GM12878 (cell line): ENCODE results near the gene PIGQ. TPM values are rescaled to one million over a fixed set of nuclear protein-coding genes. Genes with fewer than 3 reads are reported as not detected.

ENCODE experiments used
- CHD4 ChIP-seq: fragments of 200-600 bp; sonication (generic); IDR thresholded peaks from 2 replicates; pipeline ENCODE4 v1.6.1; 2016; ENCODE audit warnings: mild to moderate bottlenecking
- CREM ChIP-seq: IDR thresholded peaks from 2 replicates; pipeline ENCODE4 v1.6.1; 2014; ENCODE audit warnings: antibody characterized with exemption, low read depth
- FOXM1 ChIP-seq: IDR thresholded peaks from 2 replicates; pipeline ENCODE4 v1.6.1; 2012; ENCODE audit warnings: low read depth, mild to moderate bottlenecking, inconsistent platforms, low read length, moderate library complexity
- MEF2A ChIP-seq: IDR thresholded peaks from 2 replicates; pipeline ENCODE4 v1.6.1; 2011; ENCODE audit warnings: low read depth, mild to moderate bottlenecking, low read length, moderate library complexity; ENCODE audit not compliant: insufficient read depth
- MTA3 ChIP-seq: IDR thresholded peaks from 2 replicates; pipeline ENCODE4 v1.6.1; 2012; ENCODE audit warnings: low read length, inconsistent platforms, borderline replicate concordance
- NR2C1 ChIP-seq: fragments of 450-650 bp; IDR thresholded peaks from 2 replicates; pipeline ENCODE4 v1.6.1; 2017; ENCODE audit warnings: antibody characterized with exemption, mild to moderate bottlenecking, moderate library complexity
- POLR2A ChIP-seq: IDR thresholded peaks from 2 replicates; pipeline ENCODE4 v1.6.1; 2011; ENCODE audit warnings: low read depth, mild to moderate bottlenecking, low read length
- SMC3 ChIP-seq: IDR thresholded peaks from 2 replicates; pipeline ENCODE4 v1.6.1; 2011; ENCODE audit warnings: low read length, improper control_type of control experiment, borderline replicate concordance
- SRF ChIP-seq, 2 experiments: IDR thresholded peaks; 2 replicates each; pipeline ENCODE4 v1.6.1; 2011; ENCODE audit warnings: low read depth in 2 of 2, low read length in 2 of 2, mild to moderate bottlenecking in 1 of 2, moderate library complexity in 1 of 2
- STAT1 ChIP-seq: fragments of 450-650 bp; conservative IDR thresholded peaks from 2 replicates; pipeline ENCODE4 v1.6.1; 2014; ENCODE audit warnings: antibody characterized with exemption, mild to moderate bottlenecking
- polyA plus RNA-seq, 11 experiments: library from polyadenylated mRNA; depleted of rRNA in 4 of 11; unstranded in 6 of 11; stranded (reverse) in 5 of 11; fragments of >200 nt; fragmentation: Nextera tagmentation in 4 of 11; fragmentation: Illumina TruSeq in 1 of 11; extraction: Ambion mirVana in 4 of 11; extraction: Trizol in 1 of 11; gene quantifications; 1 replicate in 1 of 11; 2 replicates in 10 of 11; pipeline versions ENCODE4 v1.2.1 to v1.2.3, GENCODE V29; 2011 to 2016; ENCODE audit warnings: inconsistent platforms in 2 of 11, missing spikeins in 2 of 11, low read depth in 1 of 11
- total RNA-seq, 4 experiments: library from RNA; depleted of rRNA in 3 of 4; stranded (reverse); fragments of >200 nt in 3 of 4; fragmentation: Illumina TruSeq in 1 of 4; extraction: Trizol in 1 of 4; gene quantifications; 2 replicates each; pipeline versions ENCODE4 v1.2.1 to v1.2.3, GENCODE V29; 2013 to 2021
- TF ChIP-seq, protein P1 (sequence below): IDR thresholded peaks from 2 replicates; pipeline ENCODE4 v1.6.1; 2011; ENCODE audit warnings: borderline replicate concordance, low read depth, mild to moderate bottlenecking, moderate library complexity, mixed read lengths, low read length; ENCODE audit not compliant: insufficient read depth; ENCODE audit errors: extremely low read length
- TF ChIP-seq, protein P2 (sequence below): IDR thresholded peaks from 2 replicates; pipeline ENCODE4 v1.6.1; 2012; ENCODE audit warnings: low read depth, low read length, improper control_type of control experiment
- TF ChIP-seq, protein P3 (sequence below): IDR thresholded peaks from 2 replicates; pipeline ENCODE4 v1.6.1; 2011; ENCODE audit warnings: borderline replicate concordance, low read depth, mild to moderate bottlenecking, moderate library complexity, low read length; ENCODE audit not compliant: insufficient read depth, poor library complexity, severe bottlenecking
- TF ChIP-seq, protein P4 (sequence below): fragments of 450-650 bp; IDR thresholded peaks from 2 replicates; pipeline ENCODE4 v1.6.1; 2017; ENCODE audit warnings: mild to moderate bottlenecking, low read depth, inconsistent platforms; ENCODE audit not compliant: poor library complexity, severe bottlenecking

Gene PIGQ
- total and polyA plus RNA-seq, 10 of the 15 experiments (the other 5 are each of a cell fraction or from before 2014, with no cell fraction given), result 1.8 to 31.3 (median 17.5) TPM; not detected in 1

DNA sequence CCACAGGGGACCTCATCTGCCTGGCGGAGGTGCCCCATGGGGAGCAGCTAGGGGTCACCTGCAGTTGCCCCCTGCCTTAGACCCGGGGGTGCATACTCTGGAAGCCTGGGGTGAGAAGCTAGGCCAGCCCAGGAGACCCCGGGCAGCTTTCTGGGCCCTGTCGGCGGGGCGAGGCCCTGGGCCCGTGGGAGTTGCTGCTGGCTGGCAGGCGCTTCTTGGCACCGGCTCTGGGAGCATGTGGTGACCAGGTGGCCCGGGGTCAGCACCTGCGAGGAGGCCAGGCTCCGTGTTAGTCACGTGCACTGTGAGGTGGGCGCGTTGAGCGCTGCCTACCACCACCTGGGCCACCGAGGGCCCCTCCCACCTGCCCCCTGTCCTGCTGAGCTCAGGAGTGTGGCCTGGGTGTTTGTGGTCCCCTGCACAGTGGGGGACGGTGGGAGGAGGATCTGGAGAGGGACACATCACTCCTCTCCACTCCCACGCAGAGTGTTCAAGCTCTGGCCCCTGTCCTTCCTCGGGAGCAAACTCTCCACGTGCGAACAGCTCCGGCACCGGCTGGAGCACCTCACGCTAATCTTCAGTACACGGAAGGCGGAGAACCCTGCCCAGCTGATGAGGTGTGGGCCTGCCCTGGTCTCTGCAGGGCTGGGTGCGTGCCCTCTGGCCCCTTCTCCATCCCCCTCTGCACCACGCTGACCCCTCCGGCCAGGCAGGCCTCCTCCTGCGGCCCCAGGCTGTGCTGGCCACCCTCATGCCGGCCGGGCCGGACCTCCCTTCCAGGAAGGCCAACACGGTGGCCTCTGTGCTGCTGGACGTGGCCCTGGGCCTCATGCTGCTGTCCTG lies 5.8 kb downstream of the PIGQ start (continued):
- TF ChIP-seq MEF2A, result no peak
- TF ChIP-seq MTA3, result no peak
- no peak for TF ChIP-seq STAT1
- TF ChIP-seq, protein P1, sequence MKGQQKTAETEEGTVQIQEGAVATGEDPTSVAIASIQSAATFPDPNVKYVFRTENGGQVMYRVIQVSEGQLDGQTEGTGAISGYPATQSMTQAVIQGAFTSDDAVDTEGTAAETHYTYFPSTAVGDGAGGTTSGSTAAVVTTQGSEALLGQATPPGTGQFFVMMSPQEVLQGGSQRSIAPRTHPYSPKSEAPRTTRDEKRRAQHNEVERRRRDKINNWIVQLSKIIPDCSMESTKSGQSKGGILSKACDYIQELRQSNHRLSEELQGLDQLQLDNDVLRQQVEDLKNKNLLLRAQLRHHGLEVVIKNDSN, result no peak
- TF ChIP-seq, protein P2, sequence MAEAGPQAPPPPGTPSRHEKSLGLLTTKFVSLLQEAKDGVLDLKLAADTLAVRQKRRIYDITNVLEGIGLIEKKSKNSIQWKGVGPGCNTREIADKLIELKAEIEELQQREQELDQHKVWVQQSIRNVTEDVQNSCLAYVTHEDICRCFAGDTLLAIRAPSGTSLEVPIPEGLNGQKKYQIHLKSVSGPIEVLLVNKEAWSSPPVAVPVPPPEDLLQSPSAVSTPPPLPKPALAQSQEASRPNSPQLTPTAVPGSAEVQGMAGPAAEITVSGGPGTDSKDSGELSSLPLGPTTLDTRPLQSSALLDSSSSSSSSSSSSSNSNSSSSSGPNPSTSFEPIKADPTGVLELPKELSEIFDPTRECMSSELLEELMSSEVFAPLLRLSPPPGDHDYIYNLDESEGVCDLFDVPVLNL, result no peak
- no peak for TF ChIP-seq CREM
- no peak for TF ChIP-seq POLR2A
- no peak for TF ChIP-seq SRF (IDR thresholded peaks at IDR 0.05; ENCODE audit: low read depth in 2 of 2, low read length in 2 of 2)
- TF ChIP-seq CHD4, result no peak
- TF ChIP-seq, protein P3, sequence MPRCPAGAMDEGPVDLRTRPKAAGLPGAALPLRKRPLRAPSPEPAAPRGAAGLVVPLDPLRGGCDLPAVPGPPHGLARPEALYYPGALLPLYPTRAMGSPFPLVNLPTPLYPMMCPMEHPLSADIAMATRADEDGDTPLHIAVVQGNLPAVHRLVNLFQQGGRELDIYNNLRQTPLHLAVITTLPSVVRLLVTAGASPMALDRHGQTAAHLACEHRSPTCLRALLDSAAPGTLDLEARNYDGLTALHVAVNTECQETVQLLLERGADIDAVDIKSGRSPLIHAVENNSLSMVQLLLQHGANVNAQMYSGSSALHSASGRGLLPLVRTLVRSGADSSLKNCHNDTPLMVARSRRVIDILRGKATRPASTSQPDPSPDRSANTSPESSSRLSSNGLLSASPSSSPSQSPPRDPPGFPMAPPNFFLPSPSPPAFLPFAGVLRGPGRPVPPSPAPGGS, result no peak
- TF ChIP-seq SMC3, result no peak
- no peak for TF ChIP-seq NR2C1
- no peak for TF ChIP-seq FOXM1
- TF ChIP-seq, protein P4, sequence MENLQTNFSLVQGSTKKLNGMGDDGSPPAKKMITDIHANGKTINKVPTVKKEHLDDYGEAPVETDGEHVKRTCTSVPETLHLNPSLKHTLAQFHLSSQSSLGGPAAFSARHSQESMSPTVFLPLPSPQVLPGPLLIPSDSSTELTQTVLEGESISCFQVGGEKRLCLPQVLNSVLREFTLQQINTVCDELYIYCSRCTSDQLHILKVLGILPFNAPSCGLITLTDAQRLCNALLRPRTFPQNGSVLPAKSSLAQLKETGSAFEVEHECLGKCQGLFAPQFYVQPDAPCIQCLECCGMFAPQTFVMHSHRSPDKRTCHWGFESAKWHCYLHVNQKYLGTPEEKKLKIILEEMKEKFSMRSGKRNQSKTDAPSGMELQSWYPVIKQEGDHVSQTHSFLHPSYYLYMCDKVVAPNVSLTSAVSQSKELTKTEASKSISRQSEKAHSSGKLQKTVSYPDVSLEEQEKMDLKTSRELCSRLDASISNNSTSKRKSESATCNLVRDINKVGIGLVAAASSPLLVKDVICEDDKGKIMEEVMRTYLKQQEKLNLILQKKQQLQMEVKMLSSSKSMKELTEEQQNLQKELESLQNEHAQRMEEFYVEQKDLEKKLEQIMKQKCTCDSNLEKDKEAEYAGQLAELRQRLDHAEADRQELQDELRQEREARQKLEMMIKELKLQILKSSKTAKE, result no peak
